Measurements from ENCODE around the gene CD3G.

The CD3G gene

GRCh38 chr11:118382954-118383353 is 38.8 kb downstream of the CD3G start:
- Histone ChIP-seq H3K79me1 (replicated peaks; ENCODE audit: low read length, poor library complexity, severe bottlenecking) (peaks cover 2% of the 10 kb centered on the region), H3K9me3 (ENCODE audit: control insufficient read depth, low read length) (no peaks in the 10 kb centered on the region), H3K36me3 (ENCODE audit: control insufficient read depth in 1 of 2, insufficient read depth in 2 of 2, low read depth in 1 of 2, low read length in 2 of 2) (peaks cover 25 to 100% of the 10 kb centered on the region in 2 experiments), H3K4me2 (ENCODE audit: low read length, poor library complexity, severe bottlenecking) (no peak overlapping the region), H3K4me1 (ENCODE audit: control insufficient read depth, insufficient read depth, low read depth, low read length) (no peaks in the 10 kb centered on the region), H2BK15ac (ENCODE audit: low read depth, poor library complexity, severe bottlenecking) (no peak overlapping the region), H3K9ac (ENCODE audit: low read length) (no peak overlapping the region), H3K27ac (ENCODE audit: low read length, poor library complexity, severe bottlenecking) (no peak overlapping the region), H3K23ac (ENCODE audit: low read length in 2 of 2) (no peak overlapping the region), H2BK5ac (ENCODE audit: low read depth, low read length, poor library complexity, severe bottlenecking) (no peak overlapping the region), H2BK120ac (ENCODE audit: low read depth, low read length) (no peak overlapping the region), H3K27me3 (ENCODE audit: control insufficient read depth in 1 of 2, insufficient read depth in 1 of 2, low read length in 2 of 2) (no peaks in the 10 kb centered on the region), H3K4ac (ENCODE audit: low read depth in 1 of 2, low read length in 2 of 2) (no peak overlapping the region), H3K4me3 (ENCODE audit: insufficient read depth in 1 of 2, low read depth in 1 of 2, low read length in 2 of 2) (no peak overlapping the region), H2AFZ (ENCODE audit: low read depth, low read length) (no peak overlapping the region), H2BK12ac (ENCODE audit: low read length in 2 of 2) (no peak overlapping the region), H4K8ac (ENCODE audit: low read length) (no peak overlapping the region), H4K91ac (ENCODE audit: low read length) (no peak overlapping the region), H3K18ac (ENCODE audit: low read depth in 1 of 2, low read length in 2 of 2) (no peak overlapping the region), H3K14ac (ENCODE audit: low read length in 2 of 2) (no peak overlapping the region), H2AK5ac (ENCODE audit: low read length, severe bottlenecking) (no peak overlapping the region)
- DNase-seq: no peak
- WGBS: 95% methylated on average over 3 of the region's 3 CpGs

- H3K79me1 ChIP-seq (replicated peaks; ENCODE audit: low read length, poor library complexity, severe bottlenecking): peaks cover 2% of the 10 kb centered on the region
- peaks cover 27 to 100% of the 10 kb centered on the region in 2 experiments for H3K36me3 ChIP-seq (ENCODE audit: control insufficient read depth in 1 of 2, insufficient read depth in 2 of 2, low read depth in 1 of 2, low read length in 2 of 2)
- no peak overlapping the region for H2AFZ ChIP-seq (ENCODE audit: low read depth, low read length)
- H3K4me1 ChIP-seq (ENCODE audit: control insufficient read depth, insufficient read depth, low read depth, low read length): no peaks in the 10 kb centered on the region
- no peak overlapping the region for H3K4ac ChIP-seq (ENCODE audit: low read depth in 1 of 2, low read length in 2 of 2)
- no peak overlapping the region for H3K4me2 ChIP-seq (ENCODE audit: low read length, poor library complexity, severe bottlenecking)
- no peak overlapping the region for H3K9ac ChIP-seq (ENCODE audit: low read length)
- H3K4me3 ChIP-seq (ENCODE audit: insufficient read depth in 1 of 2, low read depth in 1 of 2, low read length in 2 of 2): no peak overlapping the region
- no peak overlapping the region for H3K18ac ChIP-seq (ENCODE audit: low read depth in 1 of 2, low read length in 2 of 2)
- no peaks in the 10 kb centered on the region for H3K9me3 ChIP-seq (ENCODE audit: control insufficient read depth, low read length)
- no peak overlapping the region for H3K27ac ChIP-seq (ENCODE audit: low read length, poor library complexity, severe bottlenecking)
- no peak overlapping the region for H2BK120ac ChIP-seq (ENCODE audit: low read depth, low read length)
- no peak for DNase-seq
- 100% methylated on average over 1 of the region's 3 CpGs for WGBS
- no peak overlapping the region for H2AK5ac ChIP-seq (ENCODE audit: low read length, severe bottlenecking)
- no peaks in the 10 kb centered on the region for H3K27me3 ChIP-seq (ENCODE audit: control insufficient read depth in 1 of 2, insufficient read depth in 1 of 2, low read length in 2 of 2)
- H2BK15ac ChIP-seq (ENCODE audit: low read depth, poor library complexity, severe bottlenecking): no peak overlapping the region
- no peak overlapping the region for H4K91ac ChIP-seq (ENCODE audit: low read length)
- no peak overlapping the region for H2BK12ac ChIP-seq (ENCODE audit: low read length in 2 of 2)
- no peak overlapping the region for H3K14ac ChIP-seq (ENCODE audit: low read length in 2 of 2)
- no peak overlapping the region for H3K23ac ChIP-seq (ENCODE audit: low read length in 2 of 2)
- no peak overlapping the region for H4K8ac ChIP-seq (ENCODE audit: low read length)
- H2BK5ac ChIP-seq (ENCODE audit: low read depth, low read length, poor library complexity, severe bottlenecking): no peak overlapping the region
These were observed 39.5 kb downstream of the CD3G start for GRCh38 chr11:118383657-118384056.

GRCh38 chr11:118396097-118396501 is 52.0 kb downstream of the CD3G start:
- Histone ChIP-seq H4K8ac (ENCODE audit: low read length) (no peak overlapping the region), H3K27ac (ENCODE audit: low read length, poor library complexity, severe bottlenecking) (no peak overlapping the region), H3K9me3 (ENCODE audit: control insufficient read depth, low read length) (no peaks in the 10 kb centered on the region), H2AK5ac (ENCODE audit: low read length, severe bottlenecking) (no peak overlapping the region), H3K36me3 (ENCODE audit: control insufficient read depth in 1 of 2, insufficient read depth in 2 of 2, low read depth in 1 of 2, low read length in 2 of 2) (peaks cover 28 to 67% of the 10 kb centered on the region in 2 experiments), H2AFZ (ENCODE audit: low read depth, low read length) (no peak overlapping the region), H4K91ac (ENCODE audit: low read length) (no peak overlapping the region), H3K9ac (ENCODE audit: low read length) (no peak overlapping the region), H3K27me3 (ENCODE audit: control insufficient read depth in 1 of 2, insufficient read depth in 1 of 2, low read length in 2 of 2) (no peaks in the 10 kb centered on the region), H3K14ac (ENCODE audit: low read length in 2 of 2) (no peak overlapping the region), H2BK5ac (ENCODE audit: low read depth, low read length, poor library complexity, severe bottlenecking) (no peak overlapping the region), H2BK15ac (ENCODE audit: low read depth, poor library complexity, severe bottlenecking) (no peak overlapping the region), H2BK120ac (ENCODE audit: low read depth, low read length) (no peak overlapping the region), H3K79me1 (replicated peaks; ENCODE audit: low read length, poor library complexity, severe bottlenecking) (no peaks in the 10 kb centered on the region), H3K4me3 (ENCODE audit: insufficient read depth in 1 of 2, low read depth in 1 of 2, low read length in 2 of 2) (no peak overlapping the region), H2BK12ac (ENCODE audit: low read length in 2 of 2) (no peak overlapping the region), H3K4ac (ENCODE audit: low read depth in 1 of 2, low read length in 2 of 2) (no peak overlapping the region), H3K4me1 (ENCODE audit: control insufficient read depth, insufficient read depth, low read depth, low read length) (no peaks in the 10 kb centered on the region), H3K4me2 (ENCODE audit: low read length, poor library complexity, severe bottlenecking) (no peak overlapping the region), H3K23ac (ENCODE audit: low read length in 2 of 2) (no peak overlapping the region), H3K18ac (ENCODE audit: low read depth in 1 of 2, low read length in 2 of 2) (no peak overlapping the region)
- no peak for DNase-seq
- 96% methylated on average over 5 of the region's 6 CpGs for WGBS

GRCh38 chr11:118397448-118397847 is 53.3 kb downstream of the CD3G start:
- Histone ChIP-seq H3K27me3 (ENCODE audit: control insufficient read depth in 1 of 2, insufficient read depth in 1 of 2, low read length in 2 of 2) (no peaks in the 10 kb centered on the region), H3K18ac (ENCODE audit: low read depth in 1 of 2, low read length in 2 of 2) (no peak overlapping the region)

More at GRCh38 chr11:118397448-118397847, 53.3 kb downstream of the CD3G start:
- no peak overlapping the region for H2BK120ac ChIP-seq (ENCODE audit: low read depth, low read length)
- H3K9me3 ChIP-seq (ENCODE audit: control insufficient read depth, low read length): no peaks in the 10 kb centered on the region
- no peak overlapping the region for H2AFZ ChIP-seq (ENCODE audit: low read depth, low read length)
- no peak for DNase-seq
- H3K9ac ChIP-seq (ENCODE audit: low read length): no peak overlapping the region
- no peak overlapping the region for H3K4me2 ChIP-seq (ENCODE audit: low read length, poor library complexity, severe bottlenecking)
- H4K8ac ChIP-seq (ENCODE audit: low read length): no peak overlapping the region
- peaks cover 28 to 58% of the 10 kb centered on the region in 2 experiments for H3K36me3 ChIP-seq (ENCODE audit: control insufficient read depth in 1 of 2, insufficient read depth in 2 of 2, low read depth in 1 of 2, low read length in 2 of 2)
- H2BK5ac ChIP-seq (ENCODE audit: low read depth, low read length, poor library complexity, severe bottlenecking): no peak overlapping the region
- H2BK12ac ChIP-seq (ENCODE audit: low read length in 2 of 2): no peak overlapping the region
- H3K27ac ChIP-seq (ENCODE audit: low read length, poor library complexity, severe bottlenecking): no peak overlapping the region
- no peaks in the 10 kb centered on the region for H3K79me1 ChIP-seq (replicated peaks; ENCODE audit: low read length, poor library complexity, severe bottlenecking)
- no peaks in the 10 kb centered on the region for H3K4me1 ChIP-seq (ENCODE audit: control insufficient read depth, insufficient read depth, low read depth, low read length)
- no peak overlapping the region for H4K91ac ChIP-seq (ENCODE audit: low read length)
- H2BK15ac ChIP-seq (ENCODE audit: low read depth, poor library complexity, severe bottlenecking): no peak overlapping the region
- no peak overlapping the region for H3K23ac ChIP-seq (ENCODE audit: low read length in 2 of 2)
- H3K4ac ChIP-seq (ENCODE audit: low read depth in 1 of 2, low read length in 2 of 2): no peak overlapping the region
- no peak overlapping the region for H3K14ac ChIP-seq (ENCODE audit: low read length in 2 of 2)
- no peak overlapping the region for H2AK5ac ChIP-seq (ENCODE audit: low read length, severe bottlenecking)
- H3K4me3 ChIP-seq (ENCODE audit: insufficient read depth in 1 of 2, low read depth in 1 of 2, low read length in 2 of 2): no peak overlapping the region
